Muscle of arm (tissue), 12 donors: ENCODE measurements around the gene RASSF1. TPM values are rescaled to one million over a fixed set of nuclear protein-coding genes. Genes with fewer than 3 reads are reported as not detected.
"Not testable (repeated sequence)": the region's sequence is repeated elsewhere in the genome, so short reads cannot be mapped to it uniquely, and the experiment has no call there.

ENCODE experiments used
- DNase-seq: peaks from one replicate; pipeline ENCODE4 v3.0.0-alpha.2; 2013
- polyA plus RNA-seq, 12 donors: library from polyadenylated mRNA; unstranded; fragments of 120-200 nt; gene quantifications; one replicate each; pipeline ENCODE4 v1.2.1, GENCODE V29; 2013; ENCODE audit not compliant: insufficient read length in 12 of 12

The RASSF1 gene
- polyA plus RNA-seq, 12 donors, result 26.1 to 42.4 (median 33.0) TPM; not detected in 1

DNA sequence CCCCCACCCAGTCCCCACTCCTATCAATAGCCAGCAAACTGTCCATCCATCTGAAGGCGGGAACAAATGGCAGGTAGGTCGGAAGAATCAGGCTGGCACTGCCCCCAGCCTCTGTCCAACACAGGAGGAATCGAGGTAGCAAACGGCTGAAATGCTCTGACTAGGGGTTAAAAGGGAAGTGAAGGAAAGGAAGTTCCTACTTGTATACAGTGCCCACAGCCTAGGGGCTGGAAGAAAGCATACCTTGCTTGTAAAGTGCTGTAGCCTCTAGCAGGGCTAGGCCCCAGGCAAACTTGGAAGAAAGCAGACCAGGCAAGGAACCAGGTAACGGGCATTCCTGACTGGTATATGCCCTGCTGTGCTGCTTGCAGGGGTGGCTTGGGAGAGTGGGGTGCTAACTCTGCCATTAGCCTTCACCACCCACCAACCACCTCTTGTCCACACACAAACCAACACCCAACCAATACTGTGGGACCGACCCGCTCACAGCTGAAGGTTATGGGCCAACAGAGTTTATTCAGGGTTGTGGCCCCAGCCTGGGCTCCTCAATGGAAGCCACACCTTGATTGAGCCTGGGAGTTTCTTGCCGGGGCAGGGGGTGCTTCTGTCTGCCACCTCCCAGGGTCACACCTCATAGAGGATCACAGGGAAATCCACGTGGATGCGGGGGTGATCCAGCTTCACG is 15.0 kb downstream of the RASSF1 start:
- DNase-seq, result no peak

DNA sequence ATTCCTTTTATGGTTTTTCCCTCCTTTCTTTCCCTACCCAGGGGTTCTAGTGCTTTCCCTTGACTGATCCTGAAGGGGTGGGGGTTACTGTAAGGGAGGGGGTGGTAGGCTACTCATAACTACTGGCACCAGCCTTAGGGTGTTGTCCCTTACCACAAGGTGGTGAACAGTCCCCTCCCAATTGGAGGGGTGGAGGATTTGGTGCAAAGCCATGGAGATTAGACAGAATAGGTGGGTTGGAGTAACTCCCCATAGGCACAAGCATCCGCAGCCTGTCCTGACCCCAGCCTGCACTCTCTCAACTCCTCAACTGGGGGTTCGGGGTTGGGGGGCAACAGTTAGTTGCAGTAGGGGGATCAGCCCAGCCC is 15.5 kb downstream of the RASSF1 start:
- DNase-seq, result no peak

DNA sequence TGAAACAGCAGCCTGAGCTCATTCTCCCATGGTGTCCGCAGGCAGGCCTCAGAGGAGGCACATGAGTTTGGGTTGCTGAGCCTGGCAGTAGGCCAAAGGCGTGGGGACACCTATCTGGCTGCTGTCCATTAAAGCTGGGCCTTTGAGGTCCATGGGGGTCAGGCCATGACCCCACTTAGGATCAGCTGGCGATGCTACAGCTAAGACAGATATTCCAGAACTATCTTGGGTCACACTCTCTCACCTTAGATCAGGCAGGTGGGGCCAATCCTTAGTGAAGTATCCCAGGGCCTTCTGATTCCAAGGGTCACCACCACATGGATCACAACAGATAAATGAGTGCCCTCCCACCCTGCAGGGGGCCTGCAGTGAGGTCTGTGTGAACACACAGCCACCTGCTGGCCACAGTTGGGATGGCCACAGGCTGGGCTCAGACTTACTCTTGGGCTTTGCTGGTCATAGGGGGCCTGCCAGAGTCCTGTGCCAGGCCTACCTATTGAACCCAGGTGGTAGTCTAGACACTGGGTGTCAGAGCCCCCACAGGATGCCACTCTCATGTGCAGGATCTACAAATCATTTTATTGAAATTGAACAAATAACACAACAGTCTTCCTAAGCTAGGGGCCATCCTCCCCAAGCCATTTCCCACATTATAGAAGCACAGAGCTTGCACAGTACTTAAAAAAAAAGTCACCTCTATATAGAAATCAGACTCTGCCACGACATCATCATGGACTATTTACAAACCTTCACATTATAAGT is 16.1 kb downstream of the RASSF1 start:
- no peak for DNase-seq

DNA sequence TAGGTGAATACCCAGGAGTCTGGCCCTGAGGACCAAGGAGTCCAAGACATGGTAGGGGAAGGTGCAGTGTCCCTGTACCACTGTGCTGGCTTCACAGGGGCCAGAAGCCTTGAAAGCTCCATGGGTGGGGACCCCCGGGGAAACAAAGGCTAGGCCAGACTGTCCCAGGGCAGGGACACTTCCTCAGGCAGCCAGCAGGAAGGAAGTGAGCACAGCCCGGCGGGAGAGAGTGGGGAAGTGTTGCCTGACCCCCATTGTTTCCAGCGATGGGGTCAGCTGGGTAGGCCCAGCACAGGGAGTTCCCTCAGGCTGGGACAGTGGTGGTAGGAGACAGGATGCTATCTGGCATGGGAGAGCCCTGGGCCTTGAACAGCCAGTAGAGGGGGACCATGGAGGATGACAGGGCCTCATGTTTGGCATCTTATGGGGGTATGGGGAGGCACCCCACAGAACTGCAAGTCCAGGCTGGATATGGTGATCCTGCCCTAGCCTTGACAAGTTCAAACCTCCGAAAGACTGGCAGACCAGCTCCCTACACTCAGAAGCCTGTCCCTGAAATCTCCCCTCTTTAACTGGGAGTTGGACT is 16.9 kb downstream of the RASSF1 start:
- DNase-seq, result no peak

DNA sequence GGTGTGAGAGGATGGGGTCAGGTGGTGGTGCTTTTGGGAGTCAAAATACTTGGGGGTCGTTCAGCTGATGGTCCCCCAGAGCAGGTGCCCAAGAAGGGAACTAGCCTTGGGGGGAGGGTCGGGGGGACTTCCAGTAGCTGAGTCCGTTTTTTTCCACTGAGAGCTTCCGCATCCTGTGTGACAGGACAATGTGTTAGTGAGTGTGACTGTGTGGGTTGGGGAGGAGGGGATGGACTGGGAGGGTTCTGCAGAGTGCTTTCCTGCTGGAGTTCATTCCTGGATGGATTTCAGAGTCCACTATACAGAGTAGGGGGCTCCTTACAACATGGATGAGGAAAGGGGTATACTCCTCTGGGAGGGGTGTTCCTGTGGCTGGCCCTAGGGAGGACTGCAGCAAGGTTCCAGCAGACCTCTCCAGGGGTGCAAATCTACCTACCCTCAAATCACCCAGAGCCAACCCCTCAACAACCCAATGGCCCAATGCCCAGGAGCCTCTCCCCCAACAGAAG is 17.5 kb downstream of the RASSF1 start:
- no peak for DNase-seq

DNA sequence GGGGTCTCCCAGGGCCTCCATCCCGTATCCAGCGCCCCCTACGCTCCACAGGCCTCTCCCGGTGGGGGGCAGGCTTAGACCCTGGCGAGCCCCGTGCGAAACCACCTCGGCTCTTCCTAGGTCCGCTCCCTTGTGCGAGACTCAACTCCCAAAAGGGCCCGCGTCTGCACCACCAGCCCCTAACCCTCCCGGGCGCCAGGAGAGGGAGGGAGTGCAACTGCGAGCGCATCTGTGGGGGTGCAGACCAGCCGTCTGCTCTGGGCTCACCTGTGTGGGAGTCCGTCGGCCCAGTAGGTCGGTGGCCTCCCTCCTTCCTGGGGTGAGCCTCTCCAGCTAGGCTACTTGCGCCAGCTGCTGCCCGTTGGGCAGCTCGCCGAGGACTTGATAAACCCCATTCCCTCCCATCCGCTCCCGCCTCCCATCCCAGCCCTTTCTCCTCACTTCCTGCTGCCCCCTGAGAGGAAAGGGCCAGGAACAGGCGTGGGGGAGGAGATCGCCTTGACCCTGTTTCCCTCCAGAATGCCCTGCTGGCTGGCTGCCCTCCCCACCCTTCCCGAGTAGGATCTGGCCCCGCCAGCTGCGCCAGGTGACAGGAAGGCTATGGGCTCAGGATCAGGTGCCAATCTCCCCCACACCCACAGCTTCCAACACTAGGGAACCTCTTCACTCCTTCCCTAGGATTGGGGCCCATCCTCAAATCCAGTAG is 18.1 kb downstream of the RASSF1 start, which contains the start of gene HYAL2:
Gene HYAL2 (minus strand): TSS at position 360 of the 706 bp plus-strand sequence. CDS start 2,256 bp downstream, outside the sequence.
- no peak for DNase-seq

DNA sequence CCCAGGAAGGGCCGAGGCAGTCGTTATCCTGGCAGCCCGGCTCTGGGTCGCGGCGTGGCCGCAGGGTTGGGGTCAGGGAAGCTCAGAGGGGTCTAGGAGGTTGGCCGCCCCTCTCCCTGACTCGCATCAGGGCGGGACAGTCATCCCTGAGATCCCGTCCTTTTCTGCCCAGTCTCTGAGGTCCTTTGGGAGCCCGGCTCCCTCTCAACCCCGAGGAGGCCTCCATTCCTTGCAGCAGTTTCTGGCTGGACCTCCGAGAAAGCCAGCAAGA is 18.6 kb downstream of the RASSF1 start:
- no peak for DNase-seq

DNA sequence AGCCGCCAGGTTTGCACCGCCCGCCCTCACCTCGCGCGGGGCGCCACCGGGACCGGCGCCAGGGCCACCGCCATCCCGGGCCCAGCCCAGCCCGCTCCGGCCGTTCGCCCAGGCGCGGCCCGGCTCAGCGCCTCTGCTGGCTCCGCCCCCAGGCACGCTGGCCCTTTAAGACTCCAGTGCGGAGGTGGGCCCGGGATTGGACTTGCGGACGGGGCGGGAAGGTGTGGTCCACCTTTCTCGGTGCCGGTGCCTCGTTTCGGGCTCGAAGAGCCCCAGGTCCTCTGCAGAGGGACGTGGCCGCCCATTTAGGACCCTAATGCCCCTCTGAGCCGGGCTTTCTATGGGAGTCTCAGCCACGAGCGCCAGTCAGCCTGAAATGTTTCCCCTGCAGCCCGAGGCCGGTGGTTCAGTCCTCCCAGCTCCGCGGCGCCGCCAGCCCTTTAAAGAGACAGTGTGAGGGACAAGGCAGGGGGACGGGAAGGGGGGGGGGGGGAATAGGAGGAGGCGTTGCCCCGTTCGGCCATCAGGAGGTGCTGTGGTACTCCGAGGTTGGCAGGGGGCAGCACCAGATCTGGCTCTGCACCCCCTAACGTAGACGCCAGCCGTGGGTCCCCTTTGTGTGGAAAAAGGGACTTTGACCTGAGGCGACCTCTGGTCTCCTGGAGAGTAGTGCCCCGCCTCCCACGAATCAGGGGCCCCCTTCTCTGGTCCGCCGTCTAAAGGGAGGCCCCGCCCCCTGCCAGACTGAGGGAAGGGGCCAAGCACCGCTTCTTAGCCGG is 19.1 kb downstream of the RASSF1 start:
- DNase-seq, result peak; percentile 90

DNA sequence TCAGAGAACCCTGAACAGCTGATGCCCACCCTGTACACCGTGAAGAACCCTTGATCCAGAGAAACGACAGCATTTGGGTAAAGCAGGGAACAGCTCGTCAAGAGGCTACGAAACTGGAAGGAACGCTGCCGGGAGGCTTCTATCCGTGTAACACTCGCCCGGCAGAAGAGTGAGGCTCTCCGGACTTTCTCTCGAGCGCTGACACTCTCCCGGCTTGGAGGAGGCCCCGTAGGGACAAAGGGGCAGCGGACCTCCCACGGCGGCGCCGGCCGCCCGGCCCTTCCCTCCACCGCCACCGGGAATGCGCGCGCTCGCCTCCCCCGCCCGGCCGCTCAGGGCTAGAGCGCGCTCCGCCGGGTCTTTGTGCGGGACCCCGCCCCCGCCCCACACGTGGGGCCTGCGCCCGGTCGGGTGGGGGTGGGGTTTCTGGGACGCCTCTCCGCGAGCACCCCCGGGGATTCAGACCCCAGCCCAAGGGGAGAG is 19.7 kb downstream of the RASSF1 start:
- peak; percentile 77 for DNase-seq

DNA sequence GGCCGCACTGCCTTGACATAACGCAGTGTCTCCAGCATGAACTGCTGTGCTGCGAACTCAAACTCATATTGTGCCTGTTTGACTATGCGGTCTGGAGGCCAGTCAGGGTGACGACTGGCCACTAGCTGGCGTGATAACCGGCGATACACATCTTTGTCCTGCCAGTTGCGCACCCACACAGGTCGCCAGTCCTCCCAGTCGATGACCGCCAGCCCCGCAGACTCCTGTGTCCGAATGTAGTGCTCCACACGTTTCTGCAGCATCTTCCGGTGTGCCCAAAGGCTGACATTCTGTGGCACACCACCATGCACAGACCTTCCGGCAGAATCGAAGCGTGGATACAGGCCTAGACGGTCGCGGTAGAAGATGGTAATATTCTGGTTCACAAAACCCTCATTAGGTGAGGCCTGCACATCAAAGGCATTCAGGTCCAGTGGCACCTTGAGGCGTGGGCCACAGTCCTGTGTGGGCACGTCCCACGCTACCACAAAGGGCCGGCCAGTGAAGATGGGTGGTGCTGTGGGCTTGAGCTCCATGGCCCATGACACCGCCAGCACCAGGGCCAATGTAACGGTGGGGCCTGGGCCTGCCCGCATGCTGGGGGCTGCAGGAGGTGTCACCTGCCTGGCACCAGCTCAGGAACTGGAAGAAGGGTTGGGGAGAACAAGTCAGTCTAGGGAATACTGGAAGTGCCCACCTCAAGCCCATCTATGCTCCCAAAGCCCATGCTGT is 20.6 kb downstream of the RASSF1 start:
- no peak for DNase-seq

DNA sequence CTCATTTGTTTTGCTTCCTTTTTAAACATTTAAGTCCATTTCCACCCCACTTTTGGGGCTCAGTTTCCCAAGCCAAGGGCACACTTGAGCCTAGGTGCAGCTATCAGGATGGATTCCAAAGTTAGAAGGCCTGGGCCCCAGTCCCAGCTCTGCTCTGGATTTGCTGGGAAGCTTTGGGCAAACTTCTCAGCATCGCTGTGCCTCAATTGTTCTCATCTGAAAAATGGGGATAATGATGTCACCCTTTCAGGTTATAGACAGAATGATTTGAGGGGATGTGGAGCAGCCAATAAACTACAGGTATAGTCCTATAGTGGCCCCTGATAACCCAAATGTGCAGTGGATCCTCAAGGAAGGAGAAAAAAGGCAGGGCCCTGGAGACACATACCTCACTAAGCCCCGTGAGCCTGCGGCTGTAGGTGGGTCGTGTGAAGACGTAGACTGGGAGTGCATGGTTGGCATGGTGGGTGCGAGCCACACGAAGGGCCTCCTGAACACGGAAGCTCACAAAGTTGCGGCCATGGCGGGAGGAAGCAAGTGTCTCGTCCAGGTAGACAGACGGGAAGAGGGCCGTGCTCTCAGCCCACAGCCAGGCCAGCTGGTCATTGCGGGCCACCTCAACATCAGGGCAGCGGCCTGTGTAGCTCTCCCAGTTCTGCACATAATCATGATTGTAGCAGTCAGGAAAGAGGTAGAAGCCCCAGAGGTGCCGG is 21.3 kb downstream of the RASSF1 start:
- DNase-seq, result no peak

DNA sequence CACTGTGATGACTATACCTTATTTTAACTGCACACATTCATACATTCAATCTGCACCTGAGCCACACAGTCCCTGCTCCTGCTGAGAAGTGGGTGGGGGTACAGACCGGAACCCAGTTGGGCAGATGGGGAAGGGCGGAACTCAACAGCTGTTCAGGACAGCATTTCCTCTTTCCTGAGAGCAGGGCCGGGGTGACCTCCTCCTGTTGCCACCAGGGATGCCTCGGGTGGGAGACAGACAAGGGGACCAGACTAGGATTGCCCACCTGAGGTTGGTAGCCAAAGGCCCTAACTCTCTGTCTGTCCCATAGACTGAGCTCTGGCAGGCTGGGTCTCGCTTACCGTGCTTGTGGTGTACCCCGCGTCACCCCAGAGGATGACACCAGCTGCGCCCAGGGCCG is 22.0 kb downstream of the RASSF1 start:
- no peak for DNase-seq

DNA sequence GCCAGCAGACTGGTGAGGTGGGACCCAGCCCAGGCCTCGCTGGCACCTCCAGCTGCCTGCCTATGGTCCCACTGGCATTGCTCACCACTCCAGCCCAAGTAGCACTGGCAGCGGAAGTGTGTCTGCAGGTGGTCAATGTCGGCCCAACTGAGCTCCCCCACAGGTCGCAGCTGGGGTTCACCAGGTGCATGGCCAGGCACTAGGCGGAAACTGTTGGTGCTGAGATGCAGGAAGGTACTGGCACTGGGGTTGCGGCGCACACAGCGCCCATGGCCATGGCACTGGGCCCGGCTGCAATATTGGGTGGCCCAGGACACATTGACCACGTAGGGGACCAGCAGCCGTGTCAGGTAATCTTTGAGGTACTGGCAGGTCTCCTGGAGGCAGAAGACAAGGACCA is 22.5 kb downstream of the RASSF1 start:
- no peak for DNase-seq

DNA sequence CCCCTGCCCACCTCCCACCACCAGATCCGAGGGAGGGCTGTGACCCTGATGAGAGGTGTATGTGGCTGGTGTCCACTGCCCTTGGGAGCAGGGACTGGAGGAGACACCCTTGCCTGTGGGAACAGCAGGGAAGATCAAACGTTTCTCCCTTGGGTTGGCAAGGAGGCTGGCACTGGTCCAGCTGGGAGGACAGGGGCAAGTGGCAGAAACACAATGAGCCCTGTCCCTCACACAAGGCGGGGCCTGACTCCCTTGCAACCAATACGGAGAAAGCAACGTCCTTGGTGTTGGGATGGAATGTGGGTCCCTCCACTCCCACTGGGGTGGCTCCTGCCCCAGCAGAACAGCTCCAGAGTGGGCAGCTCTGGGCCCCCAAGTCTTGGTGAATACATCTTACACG is 23.3 kb downstream of the RASSF1 start:
- no peak for DNase-seq

DNA sequence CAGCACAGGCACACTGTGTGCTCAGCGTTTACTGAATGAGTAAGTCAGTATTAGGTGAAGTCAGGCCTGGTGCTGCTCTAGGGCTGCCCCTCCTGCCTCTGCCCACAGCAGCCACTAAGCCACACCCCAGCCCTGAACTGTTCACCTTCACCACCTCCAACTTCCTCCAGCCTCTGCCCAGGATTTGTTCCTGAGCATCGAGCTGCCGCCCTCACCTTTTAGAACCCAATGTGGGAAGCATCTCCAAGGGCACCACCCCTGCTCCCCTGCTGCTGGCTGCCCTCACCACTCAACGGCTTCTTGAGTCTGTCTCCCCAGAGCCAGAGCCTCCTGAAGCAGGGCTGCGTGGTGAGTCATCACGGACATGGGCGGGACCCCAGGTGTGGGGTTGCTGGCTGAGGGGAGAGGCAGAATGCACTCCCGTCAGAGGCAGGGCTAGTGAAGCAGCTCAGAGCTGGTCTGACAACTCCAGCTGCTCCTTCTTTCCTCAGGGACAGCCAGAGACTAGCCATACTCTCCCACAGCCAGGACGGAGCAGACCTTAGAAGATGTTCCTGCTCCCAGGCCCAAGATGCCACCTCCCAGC is 23.9 kb downstream of the RASSF1 start:
- DNase-seq, result no peak

DNA sequence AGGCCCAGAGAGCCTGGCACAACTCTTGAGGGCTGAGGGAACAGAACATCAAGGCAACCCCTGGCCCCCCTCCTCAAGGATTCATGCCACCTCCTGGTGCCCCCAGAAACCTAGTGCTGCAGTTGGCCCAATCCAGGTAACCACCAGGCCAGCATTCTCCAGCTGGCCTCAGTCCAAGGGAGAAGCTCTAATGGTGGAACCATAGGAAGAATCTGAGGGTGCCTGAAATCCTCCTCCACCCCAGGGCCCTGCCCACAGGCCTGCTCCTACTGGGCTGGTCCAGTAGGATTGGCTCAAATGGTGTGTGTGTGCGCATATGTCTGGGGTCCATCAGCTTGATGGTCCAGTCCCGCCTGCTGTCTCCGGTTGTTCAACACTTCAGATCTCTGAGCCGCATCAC is 25.8 kb downstream of the RASSF1 start:
- no peak for DNase-seq

DNA sequence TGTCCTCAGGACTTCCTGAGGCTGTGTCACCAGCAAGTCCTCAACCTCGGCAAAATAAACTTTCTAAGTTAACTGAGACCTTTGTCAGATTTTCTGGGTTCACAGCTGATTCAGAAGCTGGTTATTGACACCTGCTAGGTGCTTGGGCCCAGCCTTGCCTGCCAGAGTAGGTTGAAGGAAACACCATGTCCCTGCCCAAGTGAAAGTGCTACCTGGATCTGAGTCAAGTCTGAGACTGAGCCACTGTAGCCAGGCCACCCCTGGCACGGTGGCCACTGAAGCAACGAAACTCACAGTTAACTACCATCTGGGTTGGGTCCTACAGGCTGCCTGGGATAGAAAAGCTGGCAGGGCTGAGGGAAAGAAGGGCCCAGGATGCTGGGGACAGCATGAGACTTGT is 26.3 kb downstream of the RASSF1 start:
- DNase-seq, result no peak

DNA sequence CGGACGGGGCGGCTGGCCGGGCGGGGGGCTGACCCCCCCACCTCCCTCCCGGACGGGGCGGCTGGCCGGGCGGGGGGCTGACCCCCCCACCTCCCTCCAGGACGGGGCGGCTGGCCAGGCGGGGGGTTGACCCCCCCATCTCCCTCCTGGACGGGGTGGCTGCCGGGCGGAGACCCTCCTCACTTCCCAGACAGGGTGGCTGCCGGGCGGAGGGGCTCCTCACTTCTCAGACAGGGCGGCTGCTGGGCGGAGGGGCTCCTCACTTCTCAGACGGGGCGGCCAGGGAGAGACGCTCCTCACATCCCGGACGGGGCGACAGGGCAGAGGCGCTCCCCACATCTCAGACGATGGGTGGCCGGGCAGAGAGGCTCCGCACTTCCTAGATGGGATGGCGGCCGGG is 28.6 kb downstream of the RASSF1 start:
- not testable (repeated sequence) for DNase-seq

DNA sequence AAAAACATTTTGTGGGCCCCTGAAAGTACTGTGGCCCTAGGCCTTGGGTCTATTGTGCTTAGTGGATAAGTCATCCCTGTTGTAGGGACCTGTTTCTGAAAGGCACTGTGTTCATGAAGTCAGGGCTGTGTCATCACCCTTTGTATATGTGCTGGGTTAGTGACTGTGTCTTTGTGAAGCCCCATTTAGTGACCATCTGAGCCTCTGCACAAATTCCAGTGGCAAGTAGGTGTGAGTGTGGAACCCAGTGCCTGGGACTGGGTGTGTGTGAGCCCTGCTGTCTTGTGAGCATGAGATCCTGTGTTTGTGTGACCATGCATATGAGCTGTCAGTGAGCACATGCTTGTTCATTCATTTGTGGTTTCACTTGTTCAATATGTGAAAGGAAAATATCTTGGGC is 36.0 kb downstream of the RASSF1 start:
- no peak for DNase-seq
